22Rv1 (cell line): ENCODE data around the gene PRSS36.

Source experiments
- CTCF ChIP-seq: fragments of 450-650 bp; IDR thresholded peaks from 2 replicates; pipeline ENCODE4 v1.5.1; 2017; ENCODE audit warnings: mild to moderate bottlenecking
- ZFX ChIP-seq: fragments of 450-650 bp; IDR thresholded peaks from 2 replicates; pipeline ENCODE4 v1.6.1; 2017; ENCODE audit warnings: antibody characterized with exemption, borderline replicate concordance

DNA sequence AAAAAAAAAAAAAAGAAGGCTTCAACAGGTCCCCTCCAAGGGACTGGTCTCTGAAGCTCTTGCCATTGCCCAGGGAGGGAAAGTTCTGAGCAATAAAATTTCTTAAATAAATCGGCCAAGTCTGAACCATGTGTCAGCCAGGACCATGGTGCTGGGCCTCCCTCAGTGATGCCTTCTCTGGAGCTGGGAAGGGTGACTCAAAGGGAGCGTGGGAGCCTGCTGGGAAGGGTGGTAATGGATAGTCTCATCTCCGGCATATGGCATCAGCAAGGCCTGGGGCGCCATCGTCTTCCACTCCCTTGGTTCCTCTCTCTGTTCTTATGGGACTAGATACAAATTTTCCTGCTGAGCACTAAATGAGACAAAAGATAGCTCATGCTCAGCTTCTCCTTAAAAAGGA lies 57.5 kb downstream of the PRSS36 start:
- TF ChIP-seq CTCF (no peak), ZFX (no peak)
